MM.1S (cell line): Measurements from ENCODE around the gene ITGB3.
A peak's percentile ranks its signal among the peaks of the same experiment; 100 is the strongest.

Experiments used
- DNase-seq: peaks from one replicate; pipeline ENCODE4 v3.0.0-alpha.2; 2015
- H2AFZ ChIP-seq: fragments of 300-600 bp; sonication (generic); 2 replicates; pipeline ENCODE4 v1.6.0; 2016; ENCODE audit warnings: antibody characterized with exemption, low read length
- H3F3A ChIP-seq: fragments of 300-600 bp; sonication (generic); 2 replicates; pipeline ENCODE4 v1.6.1; 2016; ENCODE audit warnings: mild to moderate bottlenecking, antibody characterized with exemption, low read length, moderate library complexity, mixed read lengths; ENCODE audit not compliant: insufficient read depth
- H3K27ac ChIP-seq: fragments of 300-600 bp; sonication (generic); 2 replicates; pipeline ENCODE4 v1.5.1; 2016; ENCODE audit warnings: mild to moderate bottlenecking, low read length
- H3K27me3 ChIP-seq: fragments of 300-600 bp; sonication (generic); replicated peaks from 2 replicates; pipeline ENCODE4 v1.6.0; 2016; ENCODE audit warnings: low read length; ENCODE audit not compliant: insufficient read depth
- H3K36me3 ChIP-seq: fragments of 300-600 bp; sonication (generic); replicated peaks from 2 replicates; pipeline ENCODE4 v1.6.1; 2016; ENCODE audit warnings: mild to moderate bottlenecking, low read length, mixed read lengths; ENCODE audit not compliant: insufficient read depth
- H3K4me1 ChIP-seq: fragments of 300-600 bp; sonication (generic); 2 replicates; pipeline ENCODE4 v1.6.1; 2016; ENCODE audit warnings: low read length, mixed read lengths
- H3K4me2 ChIP-seq: fragments of 300-600 bp; sonication (generic); 2 replicates; pipeline ENCODE4 v1.6.0; 2016; ENCODE audit warnings: low read depth, low read length
- H3K4me3 ChIP-seq: fragments of 300-600 bp; sonication (generic); 2 replicates; pipeline ENCODE4 v1.5.1; 2016; ENCODE audit warnings: low read length, mixed read lengths
- H3K79me2 ChIP-seq: fragments of 300-600 bp; sonication (generic); 2 replicates; pipeline ENCODE4 v1.6.1; 2016; ENCODE audit warnings: mixed run types, low read length, mixed read lengths
- H3K9ac ChIP-seq: fragments of 300-600 bp; sonication (generic); 2 replicates; pipeline ENCODE4 v1.6.1; 2016; ENCODE audit warnings: low read length, mixed read lengths
- H3K9me2 ChIP-seq: fragments of 300-600 bp; sonication (generic); replicated peaks from 2 replicates; pipeline ENCODE4 v1.6.1; 2016; ENCODE audit warnings: mild to moderate bottlenecking, low read length, mixed read lengths; ENCODE audit not compliant: insufficient read depth
- H3K9me3 ChIP-seq: fragments of 300-600 bp; sonication (generic); replicated peaks from 2 replicates; pipeline ENCODE4 v1.6.1; 2016; ENCODE audit warnings: mild to moderate bottlenecking, low read length, mixed read lengths; ENCODE audit not compliant: insufficient read depth
- H4K20me1 ChIP-seq: fragments of 300-600 bp; sonication (generic); 2 replicates; pipeline ENCODE4 v1.6.1; 2016; ENCODE audit warnings: mild to moderate bottlenecking, low read length, moderate library complexity, mixed read lengths; ENCODE audit not compliant: insufficient read depth
- EZH2 ChIP-seq: fragments of 300-600 bp; sonication (generic); optimal IDR thresholded peaks from 2 replicates; pipeline ENCODE3; 2017; ENCODE audit warnings: low read depth, mild to moderate bottlenecking, antibody characterized with exemption, low read length, mixed read lengths
- EZH2phosphoT487 ChIP-seq: fragments of 300-600 bp; sonication (generic); IDR thresholded peaks from 2 replicates; pipeline ENCODE4 v1.6.1; 2018; ENCODE audit warnings: antibody characterized with exemption, low read length
- TF ChIP-seq, protein P1 (sequence below): fragments of 300-600 bp; sonication (generic); IDR thresholded peaks from 2 replicates; pipeline ENCODE4 v1.5.1; 2016; ENCODE audit warnings: antibody characterized with exemption, low read length, mixed read lengths

The ITGB3 gene

DNA sequence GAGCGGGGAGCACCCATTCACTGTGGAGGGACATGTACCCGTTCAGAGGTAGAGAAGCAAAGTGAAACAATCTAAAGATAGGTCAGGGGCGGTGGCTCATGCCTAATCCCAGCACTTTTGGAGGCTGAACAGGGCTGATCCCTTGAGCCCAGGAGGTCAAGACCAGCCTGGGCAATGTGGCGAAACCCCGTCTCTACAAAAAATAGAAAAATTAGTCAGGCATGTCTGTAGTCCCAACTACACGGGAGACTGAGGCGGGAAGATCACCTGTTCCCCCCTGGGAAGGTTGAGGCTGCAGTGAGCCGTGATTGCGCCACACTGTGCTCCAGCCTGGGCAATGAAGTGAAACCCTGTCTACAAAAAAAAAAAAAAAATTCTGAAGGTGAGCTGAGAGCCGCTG, 22.8 kb upstream of the ITGB3 start:
- TF ChIP-seq, protein P1, sequence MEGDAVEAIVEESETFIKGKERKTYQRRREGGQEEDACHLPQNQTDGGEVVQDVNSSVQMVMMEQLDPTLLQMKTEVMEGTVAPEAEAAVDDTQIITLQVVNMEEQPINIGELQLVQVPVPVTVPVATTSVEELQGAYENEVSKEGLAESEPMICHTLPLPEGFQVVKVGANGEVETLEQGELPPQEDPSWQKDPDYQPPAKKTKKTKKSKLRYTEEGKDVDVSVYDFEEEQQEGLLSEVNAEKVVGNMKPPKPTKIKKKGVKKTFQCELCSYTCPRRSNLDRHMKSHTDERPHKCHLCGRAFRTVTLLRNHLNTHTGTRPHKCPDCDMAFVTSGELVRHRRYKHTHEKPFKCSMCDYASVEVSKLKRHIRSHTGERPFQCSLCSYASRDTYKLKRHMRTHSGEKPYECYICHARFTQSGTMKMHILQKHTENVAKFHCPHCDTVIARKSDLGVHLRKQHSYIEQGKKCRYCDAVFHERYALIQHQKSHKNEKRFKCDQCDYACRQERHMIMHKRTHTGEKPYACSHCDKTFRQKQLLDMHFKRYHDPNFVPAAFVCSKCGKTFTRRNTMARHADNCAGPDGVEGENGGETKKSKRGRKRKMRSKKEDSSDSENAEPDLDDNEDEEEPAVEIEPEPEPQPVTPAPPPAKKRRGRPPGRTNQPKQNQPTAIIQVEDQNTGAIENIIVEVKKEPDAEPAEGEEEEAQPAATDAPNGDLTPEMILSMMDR: no peak; the same call in 1 of the 2 replicates
- no peak for TF ChIP-seq EZH2phosphoT487
- Histone ChIP-seq H3K9me3 (no peaks in the 10 kb centered on the region), H3F3A (no peaks in the 10 kb centered on the region), H3K9ac (peak overlapping the region; percentile 20; the same call in 1 of the 2 replicates), H3K9me2 (no peaks in the 10 kb centered on the region), H3K27ac (no peak overlapping the region), H3K4me1 (peaks cover 8% of the 10 kb centered on the region), H3K79me2 (no peaks in the 10 kb centered on the region), H3K4me2 (peak overlapping the region; percentile 97), H2AFZ (peak overlapping the region; percentile 84), H3K4me3 (peak overlapping the region; percentile 64), H3K36me3 (no peaks in the 10 kb centered on the region), H4K20me1 (no peaks in the 10 kb centered on the region), H3K27me3 (no peaks in the 10 kb centered on the region)
- DNase-seq: peak; percentile 39

DNA sequence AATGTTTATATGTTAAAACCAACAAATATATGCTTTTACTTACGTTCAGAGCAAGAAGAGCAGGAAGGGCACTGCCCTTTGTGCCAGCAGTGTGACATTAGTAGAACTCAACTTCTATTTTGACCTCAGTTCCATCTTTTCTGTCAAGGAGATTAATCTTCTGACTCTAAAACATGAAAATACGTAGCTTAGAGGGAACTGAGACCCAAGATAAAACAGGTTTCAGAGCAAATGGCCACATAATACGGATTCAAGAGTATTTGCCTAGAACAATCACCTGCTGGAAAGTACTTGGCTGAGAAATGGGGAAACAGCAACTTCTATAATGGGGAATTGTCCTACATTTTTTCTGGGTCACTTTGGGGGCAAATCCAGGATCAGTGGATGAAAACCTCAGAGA, 22.3 kb upstream of the ITGB3 start:
- H3K36me3 ChIP-seq: no peaks in the 10 kb centered on the region
- H3K9ac ChIP-seq: no peak overlapping the region; the same call in 1 of the 2 replicates
- H3K27ac ChIP-seq: no peak overlapping the region
- no peak for DNase-seq
- H2AFZ ChIP-seq: 0 out of 2 replicates have a peak overlapping the region, but pooled peaks have one; percentile 84
- peaks cover 8% of the 10 kb centered on the region for H3K4me1 ChIP-seq
- no peaks in the 10 kb centered on the region for H3F3A ChIP-seq
- H3K4me3 ChIP-seq: peak overlapping the region; percentile 64
- no peaks in the 10 kb centered on the region for H3K9me2 ChIP-seq
- peak overlapping the region; percentile 97 for H3K4me2 ChIP-seq
- no peaks in the 10 kb centered on the region for H4K20me1 ChIP-seq
- TF ChIP-seq EZH2 (no peak), EZH2phosphoT487 (no peak)
- TF ChIP-seq, protein P1: no peak
- no peaks in the 10 kb centered on the region for H3K79me2 ChIP-seq
- no peaks in the 10 kb centered on the region for H3K9me3 ChIP-seq
- no peaks in the 10 kb centered on the region for H3K27me3 ChIP-seq

DNA sequence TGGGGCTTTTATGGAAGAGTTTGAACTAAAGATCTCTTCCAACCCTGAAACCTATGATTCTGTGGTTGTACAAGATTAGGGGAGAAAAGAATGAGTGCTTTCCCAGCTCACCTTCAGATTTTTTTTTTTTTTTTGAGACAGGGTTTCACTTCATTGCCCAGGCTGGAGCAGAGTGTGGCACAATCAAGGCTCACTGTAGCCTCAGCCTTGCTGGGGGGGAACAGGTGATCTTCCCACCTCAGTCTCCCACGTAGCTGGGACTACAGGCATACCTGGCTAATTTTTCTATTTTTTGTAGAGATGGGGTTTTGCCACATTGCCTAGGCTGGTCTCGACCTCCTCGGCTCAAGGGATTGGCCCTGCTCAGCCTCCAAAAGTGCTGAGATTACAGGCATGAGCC, 21.8 kb upstream of the ITGB3 start:
- H3K9me2 ChIP-seq: no peaks in the 10 kb centered on the region
- H3K4me1 ChIP-seq: peaks cover 8% of the 10 kb centered on the region
- H3K4me2 ChIP-seq: no peak overlapping the region
- H2AFZ ChIP-seq: no peak overlapping the region
- no peaks in the 10 kb centered on the region for H3K27me3 ChIP-seq
- no peak for DNase-seq
- H3K27ac ChIP-seq: no peak overlapping the region
- no peaks in the 10 kb centered on the region for H3K36me3 ChIP-seq
- H3K79me2 ChIP-seq: no peaks in the 10 kb centered on the region
- TF ChIP-seq EZH2: no peak
- TF ChIP-seq, protein P1: no peak
- TF ChIP-seq EZH2phosphoT487: no peak
- no peaks in the 10 kb centered on the region for H4K20me1 ChIP-seq
- no peaks in the 10 kb centered on the region for H3K9me3 ChIP-seq
- H3F3A ChIP-seq: no peaks in the 10 kb centered on the region
- no peak overlapping the region for H3K4me3 ChIP-seq
- no peak overlapping the region for H3K9ac ChIP-seq
